Thyroid gland (tissue), 4 donors: ENCODE measurements around the gene TMEM233. TPM values are rescaled to one million over a fixed set of nuclear protein-coding genes. Genes with fewer than 3 reads are reported as not detected.
A peak's percentile ranks its signal among the peaks of the same experiment; 100 is the strongest.

ENCODE experiments used
- DNase-seq, 2 donors: peaks; one replicate each; pipeline ENCODE4 v3.0.0-alpha.2; 2019
- H3K27ac ChIP-seq, 3 donors: fragments of 200-600 bp; sonication (generic); 1 replicate in 2 of 3; 2 replicates in 1 of 3; pipeline ENCODE4 v1.5.1; 2016 to 2019; ENCODE audit warnings: mild to moderate bottlenecking in 1 of 3, moderate library complexity in 1 of 3
- H3K27me3 ChIP-seq: fragments of 200-600 bp; sonication (generic); one replicate; pipeline ENCODE4 v1.5.1; 2019
- H3K36me3 ChIP-seq, 2 donors: fragments of 200-600 bp; sonication (generic); one replicate each; pipeline ENCODE4 v1.5.1; 2016 to 2019
- H3K4me1 ChIP-seq, 2 donors: fragments of 200-600 bp; sonication (generic); one replicate each; pipeline ENCODE4 v1.5.1; 2017 to 2019
- H3K4me3 ChIP-seq, 3 donors: fragments of 200-600 bp; sonication (generic); replicated peaks in 1 of 3; 1 replicate in 2 of 3; 2 replicates in 1 of 3; pipeline ENCODE4 v1.5.1; 2016; ENCODE audit warnings: mild to moderate bottlenecking in 1 of 3
- H3K9me3 ChIP-seq: fragments of 200-600 bp; sonication (generic); one replicate; pipeline ENCODE4 v1.5.1; 2017
- CTCF ChIP-seq, 6 experiments: fragments of 200-600 bp in 3 of 6; fragments of 450-650 bp in 3 of 6; sonication (generic) in 3 of 6; IDR thresholded peaks; one replicate each; pipeline ENCODE4 v1.5.1; 2016 to 2019; ENCODE audit warnings: antibody characterized with exemption in 6 of 6, mild to moderate bottlenecking in 2 of 6, inconsistent platforms in 1 of 6, moderate library complexity in 1 of 6
- POLR2A ChIP-seq, 2 donors: fragments of 450-650 bp; IDR thresholded peaks; one replicate each; pipeline ENCODE4 v1.6.1; 2017; ENCODE audit warnings: antibody characterized with exemption in 2 of 2, mild to moderate bottlenecking in 2 of 2, moderate library complexity in 1 of 2
- WGBS, 2 donors: methylation state at CpG; one replicate each; pipeline ENCODE4 v1.1.5; 2017; 5-methylcytosine and 5-hydroxymethylcytosine counted together
- intact Hi-C: fragments of 100-400 bp; cut with DNase I; formaldehyde crosslinking; loops from one replicate; pipeline ENCODE4 v1.15.1; 2023
- total RNA-seq, 4 donors: library from RNA; depleted of rRNA; stranded (reverse); fragments of >200 nt; gene quantifications; one replicate each; pipeline ENCODE4 v1.2.3, GENCODE V29; 2016

The TMEM233 gene
- total RNA-seq, 4 donors from 2014 or later = 1.3 to 7.9 (median 4.4) TPM

GRCh38 chr12:119676573-119676972 is 83.0 kb downstream of the TMEM233 start:
- Histone ChIP-seq H3K27ac (no peak overlapping the region), H3K27me3 (no peaks in the 10 kb centered on the region), H3K9me3 (no peaks in the 10 kb centered on the region), H3K4me1 (peaks cover 0 to 34% of the 10 kb centered on the region in 2 donors), H3K4me3 (no peak overlapping the region), H3K36me3 (peaks cover 78 to 85% of the 10 kb centered on the region in 2 donors)
- TF ChIP-seq POLR2A (IDR thresholded peaks at IDR 0.05) = no peak
- TF ChIP-seq CTCF (IDR thresholded peaks at IDR 0.05) = no peak
- WGBS, 2 donors = 94% methylated on average over 13 of the region's 13 CpGs
- intact Hi-C loops = no loop called here
- no peak for DNase-seq

- DNase-seq = no peak
- WGBS, 2 donors = 86 to 92% methylated on average over 7 of the region's 7 CpGs
- H3K4me1 ChIP-seq = peaks cover 0 to 49% of the 10 kb centered on the region in 2 donors
- intact Hi-C loops = no loop called here
- no peaks in the 10 kb centered on the region for H3K9me3 ChIP-seq
- H3K36me3 ChIP-seq = peaks cover 69 to 72% of the 10 kb centered on the region in 2 donors
- no peak for TF ChIP-seq CTCF (IDR thresholded peaks at IDR 0.05)
- TF ChIP-seq POLR2A (IDR thresholded peaks at IDR 0.05) = no peak
- no peak overlapping the region for H3K4me3 ChIP-seq
- no peaks in the 10 kb centered on the region for H3K27me3 ChIP-seq
- H3K27ac ChIP-seq = peak overlapping the region in 2 of 3 donors; percentile 4 to 20
These were observed 84.9 kb downstream of the TMEM233 start for GRCh38 chr12:119678459-119678858.

GRCh38 chr12:119679081-119679480 is 85.5 kb downstream of the TMEM233 start:
- Histone ChIP-seq H3K9me3 (no peaks in the 10 kb centered on the region), H3K27me3 (no peaks in the 10 kb centered on the region), H3K4me1 (peaks cover under 1 to 55% of the 10 kb centered on the region in 2 donors), H3K4me3 (no peak overlapping the region), H3K36me3 (peaks cover 66 to 67% of the 10 kb centered on the region in 2 donors), H3K27ac (peak overlapping the region in 2 of 3 donors; percentile 55 to 61)
- TF ChIP-seq CTCF (IDR thresholded peaks at IDR 0.05) (no peak), POLR2A (IDR thresholded peaks at IDR 0.05) (no peak)
- intact Hi-C loops = no loop called here
- DNase-seq = no peak
- WGBS, 2 donors = 92% methylated on average over 5 of the region's 5 CpGs

- Histone ChIP-seq H3K36me3 (peaks cover 62 to 67% of the 10 kb centered on the region in 2 donors), H3K9me3 (no peaks in the 10 kb centered on the region), H3K4me3 (no peak overlapping the region), H3K27me3 (no peaks in the 10 kb centered on the region), H3K4me1 (peaks cover 5 to 59% of the 10 kb centered on the region in 2 donors), H3K27ac (peak overlapping the region in 2 of 3 donors; percentile 55 to 61)
- DNase-seq = no peak
- WGBS, 2 donors = 82 to 84% methylated on average over 10 of the region's 10 CpGs
- intact Hi-C loops = no loop called here
- TF ChIP-seq CTCF (IDR thresholded peaks at IDR 0.05) = no peak
- no peak for TF ChIP-seq POLR2A (IDR thresholded peaks at IDR 0.05)
These were observed 85.9 kb downstream of the TMEM233 start for GRCh38 chr12:119679490-119679889.

- peaks cover 20 to 76% of the 10 kb centered on the region in 2 donors for H3K4me1 ChIP-seq
- H3K27me3 ChIP-seq = no peaks in the 10 kb centered on the region
- TF ChIP-seq POLR2A (IDR thresholded peaks at IDR 0.05) = no peak
- TF ChIP-seq CTCF (IDR thresholded peaks at IDR 0.05) = no peak
- DNase-seq = no peak
- H3K4me3 ChIP-seq = no peak overlapping the region
- intact Hi-C loops = no loop called here
- H3K27ac ChIP-seq = peak overlapping the region in 2 of 3 donors; percentile 48 to 61
- peaks cover 52 to 57% of the 10 kb centered on the region in 2 donors for H3K36me3 ChIP-seq
- 81 to 89% methylated on average over 8 of the region's 8 CpGs for WGBS, 2 donors
- no peaks in the 10 kb centered on the region for H3K9me3 ChIP-seq
These were observed 87.5 kb downstream of the TMEM233 start for GRCh38 chr12:119681111-119681510.
